K562 (cell line): ENCODE results near the gene FARP1. TPM values are rescaled to one million over a fixed set of nuclear protein-coding genes. Genes with fewer than 3 reads are reported as not detected.

Experiments
- ATAC-seq: fragments of 200-7000 bp; cut with Tn5 transposase; 3 replicates; pipeline ENCODE4 v1.9.1; 2020; ENCODE audit warnings: moderate library complexity
- BruUV-seq: library from RNA; stranded (reverse); fragments of 400-500 nt; replicated peaks from 2 replicates; lab custom pipeline; 2021; lab: Mats Ljungman, UMichigan
- CTCF ChIA-PET: fragments of 300-600 bp; formaldehyde crosslinking; extraction: SDS; loops from one replicate; lab custom pipeline; 2021; ENCODE audit warnings: low intra/inter-chr PET ratio; lab: Yijun Ruan, JAX
- POLR2A ChIA-PET: fragments of 300-600, 350-650 bp; sonication (Branson Sonifier 250); formaldehyde crosslinking; extraction: SDS; loops from one replicate; lab custom pipeline; 2021; ENCODE audit warnings: antibody characterized with exemption, inconsistent platforms; lab: Yijun Ruan, JAX
- DNase-seq, 4 experiments: peaks; one replicate each; pipeline versions ENCODE4 v3.0.0 to v3.0.0-alpha.2; 2011 to 2018; ENCODE audit warnings: low spot score in 3 of 4, mixed read lengths in 3 of 4; ENCODE audit errors: extremely low read depth in 1 of 4
- FAIRE-seq: peaks from 2 replicates; lab custom pipeline; 2011; peaks lifted over from hg19 to GRCh38; lab: Jason Lieb, UNC
- H2AFZ ChIP-seq: 2 replicates; pipeline ENCODE4 v1.6.0; 2011; ENCODE audit warnings: low read depth, low read length, control low read depth, inconsistent platforms
- H3K27ac ChIP-seq: fragments of 200-600 bp; 3 replicates; pipeline ENCODE4 v1.8.0; 2011; ENCODE audit warnings: low read depth, mild to moderate bottlenecking, control low read depth, inconsistent platforms, low read length, moderate library complexity, mixed read lengths; ENCODE audit errors: extremely low read depth
- H3K27me3 ChIP-seq, 2 experiments: fragments of 300-600 bp in 1 of 2; 2 replicates in 1 of 2; 3 replicates in 1 of 2; pipeline versions ENCODE4 v1.6.0 to v1.8.0; 2011; ENCODE audit warnings: inconsistent platforms in 2 of 2, low read length in 2 of 2, mild to moderate bottlenecking in 1 of 2, mixed read lengths in 1 of 2, moderate library complexity in 1 of 2; ENCODE audit not compliant: control insufficient read depth in 2 of 2, insufficient read depth in 2 of 2
- H3K36me3 ChIP-seq: fragments of 300-600 bp; 3 replicates; pipeline ENCODE4 v1.8.0; 2011; ENCODE audit warnings: mild to moderate bottlenecking, low read length, inconsistent platforms; ENCODE audit not compliant: control insufficient read depth, insufficient read depth
- H3K4me1 ChIP-seq, 2 experiments: fragments of 200-600 bp in 1 of 2; replicated peaks in 1 of 2; 2 replicates in 1 of 2; 3 replicates in 1 of 2; pipeline versions ENCODE4 v1.5.1 to v1.8.0; 2011; ENCODE audit warnings: inconsistent platforms in 2 of 2, low read length in 2 of 2, mild to moderate bottlenecking in 1 of 2, mixed read lengths in 1 of 2, moderate library complexity in 1 of 2; ENCODE audit not compliant: control insufficient read depth in 2 of 2, insufficient read depth in 2 of 2
- H3K4me2 ChIP-seq: 2 replicates; pipeline ENCODE4 v1.6.1; 2011; ENCODE audit warnings: low read length, control low read depth, inconsistent platforms, mixed read lengths; ENCODE audit not compliant: insufficient read depth
- H3K4me3 ChIP-seq: fragments of 200-600 bp; sonication (generic), shearing (Covaris generic); 2 replicates; pipeline ENCODE4 v1.5.1; 2016; ENCODE audit warnings: control low read depth, inconsistent platforms
- H3K79me2 ChIP-seq: fragments of 200-600 bp; 3 replicates; pipeline ENCODE4 v1.8.0; 2011; ENCODE audit warnings: low read length, inconsistent platforms; ENCODE audit not compliant: control insufficient read depth, insufficient read depth
- H3K9ac ChIP-seq, 2 experiments: 2 replicates each; pipeline versions ENCODE4 v1.6.0 to v1.6.1; 2011; ENCODE audit warnings: low read depth in 2 of 2, low read length in 2 of 2, control low read depth in 1 of 2, inconsistent platforms in 1 of 2, mild to moderate bottlenecking in 1 of 2, mixed read lengths in 1 of 2; ENCODE audit not compliant: insufficient read depth in 1 of 2
- H3K9me1 ChIP-seq: one replicate; pipeline ENCODE4 v1.6.0; 2011; ENCODE audit warnings: inconsistent platforms, mild to moderate bottlenecking, low read length, moderate library complexity; ENCODE audit not compliant: control insufficient read depth, insufficient read depth
- H3K9me3 ChIP-seq: replicated peaks from 2 replicates; pipeline ENCODE4 v1.5.1; 2011; ENCODE audit warnings: low read depth, low read length, inconsistent platforms; ENCODE audit not compliant: control insufficient read depth, insufficient read depth
- H4K20me1 ChIP-seq: replicated peaks from 2 replicates; pipeline ENCODE4 v1.6.1; 2011; ENCODE audit warnings: low read length, inconsistent platforms, mixed read lengths; ENCODE audit not compliant: control insufficient read depth, insufficient read depth
- BMI1 ChIP-seq: fragments of 150-350 bp; IDR thresholded peaks from 2 replicates; pipeline ENCODE4 v1.6.1; 2014; ENCODE audit warnings: low read length
- CAMTA2 ChIP-seq: fragments of 250-450 bp; sonication (Bioruptor Pico); conservative IDR thresholded peaks from 2 replicates; pipeline ENCODE4 v1.5.1; 2022
- FOXP1 ChIP-seq: sonication (generic); formaldehyde crosslinking; IDR thresholded peaks from 2 replicates; pipeline ENCODE4 v1.8.0; 2022; ENCODE audit warnings: mild to moderate bottlenecking, missing genetic modification reagents
- JUN ChIP-seq, 2 experiments: sonication (generic) in 1 of 2; formaldehyde crosslinking in 1 of 2; IDR thresholded peaks; 2 replicates each; pipeline versions ENCODE4 v1.6.1 to v1.8.0; 2012 to 2022; ENCODE audit warnings: borderline replicate concordance in 2 of 2, mild to moderate bottlenecking in 2 of 2, improper control_type of control experiment in 1 of 2, low read depth in 1 of 2, low read length in 1 of 2, missing genetic modification reagents in 1 of 2
- PURB ChIP-seq: sonication (generic); formaldehyde crosslinking; IDR thresholded peaks from 2 replicates; pipeline ENCODE4 v1.9.0; 2021; ENCODE audit warnings: low read depth, mild to moderate bottlenecking, missing genetic modification reagents
- ZNF184 ChIP-seq: sonication (generic); formaldehyde crosslinking; IDR thresholded peaks from 2 replicates; pipeline ENCODE4 v1.5.0; 2020; ENCODE audit warnings: missing genetic modification reagents
- ZNF253 ChIP-seq: fragments of 250-450 bp; sonication (Bioruptor Pico); conservative IDR thresholded peaks from 2 replicates; pipeline ENCODE4 v1.6.1; 2021; ENCODE audit warnings: mild to moderate bottlenecking
- ZNF318 ChIP-seq, 2 experiments: fragments of 450-650 bp; IDR thresholded peaks; 2 replicates each; pipeline ENCODE4 v1.6.1; 2016; ENCODE audit warnings: mild to moderate bottlenecking in 2 of 2, borderline replicate concordance in 1 of 2, low read depth in 1 of 2, moderate library complexity in 1 of 2
- in situ Hi-C: fragments of 300-500 bp; cut with MboI; formaldehyde crosslinking; loops from 4 replicates; pipeline ENCODE4 v1.15.0; 2018; ENCODE audit warnings: inconsistent platforms, mixed read lengths
- intact Hi-C: fragments of 100-400 bp; cut with micrococcal nuclease; formaldehyde crosslinking; loops from 2 replicates; pipeline ENCODE4 v1.14.2; 2022
- polyA plus RNA-seq, 8 experiments: library from polyadenylated mRNA; depleted of rRNA in 4 of 8; stranded (reverse) in 5 of 8; unstranded in 3 of 8; fragments of >200 nt; fragmentation: Nextera tagmentation in 2 of 8; fragmentation: Illumina TruSeq in 1 of 8; extraction: Ambion mirVana in 2 of 8; extraction: Trizol in 1 of 8; gene quantifications; 2 replicates each; pipeline versions ENCODE4 v1.2.1 to v1.2.3, GENCODE V29; 2011 to 2014; ENCODE audit warnings: inconsistent platforms in 1 of 8, missing spikeins in 1 of 8
- total RNA-seq, 7 experiments: library from RNA; depleted of rRNA in 6 of 7; stranded (reverse); fragments of >200 nt in 6 of 7; fragmentation: Illumina TruSeq in 2 of 7; extraction: Trizol in 2 of 7; gene quantifications; 2 replicates each; pipeline versions ENCODE4 v1.2.1 to v1.2.3, GENCODE V29; 2011 to 2021; ENCODE audit warnings: low replicate concordance in 1 of 7
- TF ChIP-seq, protein P1 (sequence below): IDR thresholded peaks from 2 replicates; pipeline ENCODE4 v1.6.1; 2016; ENCODE audit warnings: missing genetic modification characterization, missing compliant biosample characterization
- TF ChIP-seq, protein P2 (sequence below): fragments of 150-350 bp; conservative IDR thresholded peaks from 2 replicates; pipeline ENCODE4 v1.6.1; 2014; ENCODE audit warnings: low read length

The FARP1 gene
- total and polyA plus RNA-seq, 9 of the 15 experiments (the other 6 are each of a cell fraction or from before 2014, with no cell fraction given) = 0.03 to 0.29 (median 0.05) TPM; not detected in 3

DNA sequence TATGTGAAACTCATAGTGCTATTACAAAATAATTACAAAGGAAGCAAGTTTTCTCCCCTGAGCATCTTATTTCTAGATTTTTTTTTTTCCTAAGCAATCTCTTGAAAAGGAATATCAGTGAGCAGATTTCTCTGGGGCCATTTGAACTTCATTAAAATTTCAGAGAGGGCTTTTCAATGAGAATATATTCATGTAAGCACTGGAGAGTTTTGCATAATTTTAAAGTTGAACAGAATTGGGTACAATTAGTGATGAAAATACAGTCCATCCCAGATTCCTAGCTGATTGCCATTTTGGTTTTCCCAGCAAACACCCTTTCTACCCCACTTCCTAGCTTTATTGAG, 101.0 kb downstream of the FARP1 start:
- no peak for DNase-seq
- Histone ChIP-seq H3K4me1 (no peaks in the 10 kb centered on the region), H3K9me1 (no peaks in the 10 kb centered on the region), H3K79me2 (no peaks in the 10 kb centered on the region), H3K9me3 (no peaks in the 10 kb centered on the region), H3K9ac (no peak overlapping the region), H2AFZ (no peak overlapping the region), H3K4me3 (no peak overlapping the region), H3K36me3 (no peaks in the 10 kb centered on the region), H3K27ac (no peak overlapping the region), H4K20me1 (no peaks in the 10 kb centered on the region), H3K27me3 (peaks cover 0 to 25% of the 10 kb centered on the region in 2 experiments; a peak in 2 of 5 replicates), H3K4me2 (no peak overlapping the region)
- no TSS peak for BruUV-seq
- intact Hi-C loops = no loop called here
- no peak for FAIRE-seq
- ATAC-seq = no peak
- ChIA-PET CTCF (no interaction called here), POLR2A (no interaction called here)
- in situ Hi-C loops = no loop called here
- TF ChIP-seq BMI1 = no peak
- no peak for TF ChIP-seq CAMTA2 (CRISPR knock-in tag)
- no peak for TF ChIP-seq PURB (CRISPR knock-in tag)
- TF ChIP-seq ZNF318 (IDR thresholded peaks at IDR 0.05; ENCODE audit: borderline replicate concordance in 1 of 2, low read depth in 1 of 2) = no peak
- no peak for TF ChIP-seq ZNF253 (CRISPR knock-in tag)
- TF ChIP-seq, protein P1, sequence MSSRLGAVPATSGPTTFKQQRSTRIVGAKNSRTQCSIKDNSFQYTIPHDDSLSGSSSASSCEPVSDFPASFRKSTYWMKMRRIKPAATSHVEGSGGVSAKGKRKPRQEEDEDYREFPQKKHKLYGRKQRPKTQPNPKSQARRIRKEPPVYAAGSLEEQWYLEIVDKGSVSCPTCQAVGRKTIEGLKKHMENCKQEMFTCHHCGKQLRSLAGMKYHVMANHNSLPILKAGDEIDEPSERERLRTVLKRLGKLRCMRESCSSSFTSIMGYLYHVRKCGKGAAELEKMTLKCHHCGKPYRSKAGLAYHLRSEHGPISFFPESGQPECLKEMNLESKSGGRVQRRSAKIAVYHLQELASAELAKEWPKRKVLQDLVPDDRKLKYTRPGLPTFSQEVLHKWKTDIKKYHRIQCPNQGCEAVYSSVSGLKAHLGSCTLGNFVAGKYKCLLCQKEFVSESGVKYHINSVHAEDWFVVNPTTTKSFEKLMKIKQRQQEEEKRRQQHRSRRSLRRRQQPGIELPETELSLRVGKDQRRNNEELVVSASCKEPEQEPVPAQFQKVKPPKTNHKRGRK (tag) = no peak
- no peak for TF ChIP-seq ZNF184 (CRISPR knock-in tag)
- no peak for TF ChIP-seq FOXP1
- no peak for TF ChIP-seq JUN (IDR thresholded peaks at IDR 0.05; ENCODE audit: borderline replicate concordance, low read depth, low read length)
- no peak for TF ChIP-seq JUN (CRISPR knock-in tag; IDR thresholded peaks at IDR 0.05; ENCODE audit: borderline replicate concordance)
- TF ChIP-seq, protein P2, sequence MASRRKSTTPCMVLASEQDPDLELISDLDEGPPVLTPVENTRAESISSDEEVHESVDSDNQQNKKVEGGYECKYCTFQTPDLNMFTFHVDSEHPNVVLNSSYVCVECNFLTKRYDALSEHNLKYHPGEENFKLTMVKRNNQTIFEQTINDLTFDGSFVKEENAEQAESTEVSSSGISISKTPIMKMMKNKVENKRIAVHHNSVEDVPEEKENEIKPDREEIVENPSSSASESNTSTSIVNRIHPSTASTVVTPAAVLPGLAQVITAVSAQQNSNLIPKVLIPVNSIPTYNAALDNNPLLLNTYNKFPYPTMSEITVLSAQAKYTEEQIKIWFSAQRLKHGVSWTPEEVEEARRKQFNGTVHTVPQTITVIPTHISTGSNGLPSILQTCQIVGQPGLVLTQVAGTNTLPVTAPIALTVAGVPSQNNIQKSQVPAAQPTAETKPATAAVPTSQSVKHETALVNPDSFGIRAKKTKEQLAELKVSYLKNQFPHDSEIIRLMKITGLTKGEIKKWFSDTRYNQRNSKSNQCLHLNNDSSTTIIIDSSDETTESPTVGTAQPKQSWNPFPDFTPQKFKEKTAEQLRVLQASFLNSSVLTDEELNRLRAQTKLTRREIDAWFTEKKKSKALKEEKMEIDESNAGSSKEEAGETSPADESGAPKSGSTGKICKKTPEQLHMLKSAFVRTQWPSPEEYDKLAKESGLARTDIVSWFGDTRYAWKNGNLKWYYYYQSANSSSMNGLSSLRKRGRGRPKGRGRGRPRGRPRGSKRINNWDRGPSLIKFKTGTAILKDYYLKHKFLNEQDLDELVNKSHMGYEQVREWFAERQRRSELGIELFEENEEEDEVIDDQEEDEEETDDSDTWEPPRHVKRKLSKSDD = no peak
